ENCODE measurements around the gene UBE2E2.

UBE2E2 gene

GRCh38 chr3:23527326-23527725, 324.2 kb downstream of the UBE2E2 start:
- DNase-seq (ENCODE audit: low spot score): no peak

GRCh38 chr3:23533596-23533995, 330.5 kb downstream of the UBE2E2 start:
- no peak for DNase-seq (ENCODE audit: low spot score)

GRCh38 chr3:23533996-23534395, 330.9 kb downstream of the UBE2E2 start:
- no peak for DNase-seq (ENCODE audit: low spot score)

GRCh38 chr3:23537101-23537551, 334.0 kb downstream of the UBE2E2 start:
- DNase-seq (ENCODE audit: low spot score): no peak

GRCh38 chr3:23539185-23539584, 336.1 kb downstream of the UBE2E2 start:
- no peak for DNase-seq (ENCODE audit: low spot score)

GRCh38 chr3:23540600-23540999, 337.5 kb downstream of the UBE2E2 start:
- no peak for DNase-seq (ENCODE audit: low spot score)

- no peak for DNase-seq (ENCODE audit: low spot score)
Measured at GRCh38 chr3:23542079-23542478, 339.0 kb downstream of the UBE2E2 start.

- no peak for DNase-seq (ENCODE audit: low spot score)
Measured at GRCh38 chr3:23546181-23546580, 343.1 kb downstream of the UBE2E2 start.

- DNase-seq (ENCODE audit: low spot score): no peak
Measured at GRCh38 chr3:23547905-23548650, 345.0 kb downstream of the UBE2E2 start.

GRCh38 chr3:23548706-23549105, 345.6 kb downstream of the UBE2E2 start:
- DNase-seq (ENCODE audit: low spot score): no peak

- DNase-seq (ENCODE audit: low spot score): no peak
Measured at GRCh38 chr3:23549148-23549910, 346.2 kb downstream of the UBE2E2 start.

- no peak for DNase-seq (ENCODE audit: low spot score)
Measured at GRCh38 chr3:23550402-23550801, 347.3 kb downstream of the UBE2E2 start.

GRCh38 chr3:23552506-23552905, 349.4 kb downstream of the UBE2E2 start:
- no peak for DNase-seq (ENCODE audit: low spot score)

GRCh38 chr3:23553353-23553752, 350.2 kb downstream of the UBE2E2 start:
- DNase-seq (ENCODE audit: low spot score): no peak

- DNase-seq (ENCODE audit: low spot score): no peak
Measured at GRCh38 chr3:23565041-23565775, 362.1 kb downstream of the UBE2E2 start.

- no peak for DNase-seq (ENCODE audit: low spot score)
Measured at GRCh38 chr3:23566499-23566898, 363.4 kb downstream of the UBE2E2 start.

- no peak for DNase-seq (ENCODE audit: low spot score)
Measured at GRCh38 chr3:23567917-23568316, 364.8 kb downstream of the UBE2E2 start.

- no peak for DNase-seq (ENCODE audit: low spot score)
Measured at GRCh38 chr3:23573827-23574226, 370.7 kb downstream of the UBE2E2 start.

GRCh38 chr3:23574822-23575315, 371.7 kb downstream of the UBE2E2 start:
- DNase-seq (ENCODE audit: low spot score): no peak

- no peak for DNase-seq (ENCODE audit: low spot score)
Measured at GRCh38 chr3:23575697-23576096, 372.6 kb downstream of the UBE2E2 start.

GRCh38 chr3:23576379-23576959, 373.3 kb downstream of the UBE2E2 start:
- DNase-seq (ENCODE audit: low spot score): no peak

Data from SK-N-DZ (cell line).